Measurements from ENCODE around the gene GPNMB.
"Not testable (repeated sequence)": the region's sequence is repeated elsewhere in the genome, so short reads cannot be mapped to it uniquely, and the experiment has no call there.

Gene GPNMB

GRCh38 chr7:23246555-23246954 is at the start of gene GPNMB:
TSS of gene GPNMB (plus strand) at chr7:23246775. CDS start at chr7:23246858, 83 bp downstream.
- no peak for DNase-seq

GRCh38 chr7:23197745-23198144 is 48.8 kb upstream of the GPNMB start:
- DNase-seq = not testable (repeated sequence)

- no peak for DNase-seq
Measured at GRCh38 chr7:23200331-23200730, 46.2 kb upstream of the GPNMB start.

- no peak for DNase-seq
Measured at GRCh38 chr7:23204241-23204640, 42.3 kb upstream of the GPNMB start.

- DNase-seq = no peak
Measured at GRCh38 chr7:23205577-23205908, 41.0 kb upstream of the GPNMB start.

- DNase-seq = no peak
Measured at GRCh38 chr7:23205909-23206767, 40.4 kb upstream of the GPNMB start.

GRCh38 chr7:23207021-23207420 is 39.6 kb upstream of the GPNMB start:
- no peak for DNase-seq

- no peak for DNase-seq
Measured at GRCh38 chr7:23207884-23208283, 38.7 kb upstream of the GPNMB start.

GRCh38 chr7:23208316-23208715 is 38.3 kb upstream of the GPNMB start:
- no peak for DNase-seq

- DNase-seq = no peak
Measured at GRCh38 chr7:23210506-23210905, 36.1 kb upstream of the GPNMB start.

GRCh38 chr7:23211589-23211988 is 35.0 kb upstream of the GPNMB start:
- no peak for DNase-seq

- no peak for DNase-seq
Measured at GRCh38 chr7:23212395-23212794, 34.2 kb upstream of the GPNMB start.

GRCh38 chr7:23212841-23213240 is 33.7 kb upstream of the GPNMB start:
- no peak for DNase-seq

- no peak for DNase-seq
Measured at GRCh38 chr7:23213755-23214154, 32.8 kb upstream of the GPNMB start.

- DNase-seq = no peak
Measured at GRCh38 chr7:23214423-23214822, 32.2 kb upstream of the GPNMB start.

GRCh38 chr7:23214938-23215337 is 31.6 kb upstream of the GPNMB start:
- DNase-seq = no peak

GRCh38 chr7:23216021-23216420 is 30.6 kb upstream of the GPNMB start:
- DNase-seq = no peak

- no peak for DNase-seq
Measured at GRCh38 chr7:23218196-23218595, 28.4 kb upstream of the GPNMB start.

GRCh38 chr7:23220690-23221305 is 25.8 kb upstream of the GPNMB start:
- no peak for DNase-seq

GRCh38 chr7:23222439-23223030 is 24.0 kb upstream of the GPNMB start:
- no peak for DNase-seq

- not testable (repeated sequence) for DNase-seq
Measured at GRCh38 chr7:23224364-23224763, 22.2 kb upstream of the GPNMB start.

- no peak for DNase-seq
Measured at GRCh38 chr7:23226844-23227450, 19.6 kb upstream of the GPNMB start.

GRCh38 chr7:23228412-23228811 is 18.2 kb upstream of the GPNMB start:
- no peak for DNase-seq

- DNase-seq = no peak
Measured at GRCh38 chr7:23230641-23231101, 15.9 kb upstream of the GPNMB start.
